Measurements from ENCODE around the gene SLC25A1.

- no peak for TF ChIP-seq CTCF (IDR thresholded peaks at IDR 0.05)
- no peak for TF ChIP-seq POLR2A (IDR thresholded peaks at IDR 0.05)
These were observed 44.2 kb downstream of the SLC25A1 start for GRCh38 chr22:19134176-19134831.
